ENCODE results near the gene ANO2.
A peak's percentile ranks its signal among the peaks of the same experiment; 100 is the strongest.
"Not testable (repeated sequence)": the region's sequence is repeated elsewhere in the genome, so short reads cannot be mapped to it uniquely, and the experiment has no call there.

Gene ANO2

DNA sequence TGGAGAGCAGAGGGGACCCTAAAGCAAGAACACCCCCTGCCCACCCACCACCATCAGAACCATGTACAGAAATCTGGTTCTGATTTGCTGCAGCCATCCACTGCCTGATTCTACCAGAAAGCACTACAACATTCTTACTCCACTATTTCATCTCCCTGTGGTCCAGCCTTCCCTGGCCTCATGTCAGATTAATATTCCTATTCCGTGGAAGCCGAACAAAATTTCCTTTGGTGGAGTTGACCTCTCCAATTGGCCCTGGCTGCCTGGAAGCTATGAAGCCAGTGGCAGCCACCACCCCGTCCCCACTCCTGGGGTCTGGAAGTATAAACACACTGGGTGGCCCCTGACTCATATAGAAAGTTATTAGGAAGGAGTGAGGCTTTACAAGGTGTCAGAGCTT is 60.2 kb downstream of the ANO2 start:
- no peak for DNase-seq

DNA sequence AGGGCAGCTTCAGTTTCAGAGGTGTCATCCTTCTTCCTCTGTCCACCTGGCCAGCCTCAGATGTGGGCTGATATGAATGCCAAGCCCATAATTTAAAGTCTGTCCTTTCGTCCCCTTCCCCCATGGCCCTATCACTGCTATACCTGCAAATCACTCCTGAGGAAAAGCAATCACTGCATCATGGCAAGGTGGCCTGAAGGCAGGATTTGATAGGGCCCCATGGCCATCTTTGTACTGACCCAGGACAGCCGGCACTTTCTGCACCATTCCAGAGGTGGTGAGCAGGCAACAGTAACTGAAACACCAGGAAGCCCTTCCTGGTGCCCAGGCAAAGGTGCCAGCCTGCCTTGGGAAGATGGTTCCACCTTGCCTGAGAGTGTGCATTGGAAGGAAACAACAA is 60.8 kb downstream of the ANO2 start:
- DNase-seq = no peak

DNA sequence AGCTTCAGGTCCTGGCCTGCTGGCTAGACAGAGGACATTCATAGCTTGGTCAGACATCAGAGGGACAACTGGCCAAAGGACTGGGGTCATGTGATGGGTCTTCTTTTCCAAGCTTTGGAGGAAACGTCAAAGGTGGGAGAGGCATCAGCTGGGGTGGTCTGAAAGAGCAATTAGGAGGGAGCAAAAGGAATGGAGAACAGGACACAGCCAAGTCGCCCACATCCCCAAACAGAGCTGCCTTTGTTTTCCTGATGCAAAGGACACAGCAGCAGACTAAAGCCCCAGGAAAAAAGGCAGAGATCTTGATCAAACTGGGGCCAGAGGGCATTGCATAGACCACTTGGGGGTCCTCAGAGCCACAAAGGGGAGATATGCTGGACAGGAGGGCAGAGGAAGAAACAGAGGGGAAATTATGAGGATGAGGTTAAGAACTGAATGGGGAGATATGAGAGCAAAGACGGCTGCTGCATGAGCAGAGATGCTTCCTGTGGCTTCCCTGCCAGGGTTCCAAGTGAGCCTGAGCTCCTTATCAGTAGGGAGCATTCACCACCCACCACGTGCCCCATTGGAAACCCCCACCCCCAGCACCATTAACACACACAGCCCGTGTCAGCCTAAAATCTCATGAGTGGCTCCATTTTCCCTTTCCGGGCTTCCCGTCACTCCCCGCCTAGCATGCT is 62.4 kb downstream of the ANO2 start:
- no peak for DNase-seq

DNA sequence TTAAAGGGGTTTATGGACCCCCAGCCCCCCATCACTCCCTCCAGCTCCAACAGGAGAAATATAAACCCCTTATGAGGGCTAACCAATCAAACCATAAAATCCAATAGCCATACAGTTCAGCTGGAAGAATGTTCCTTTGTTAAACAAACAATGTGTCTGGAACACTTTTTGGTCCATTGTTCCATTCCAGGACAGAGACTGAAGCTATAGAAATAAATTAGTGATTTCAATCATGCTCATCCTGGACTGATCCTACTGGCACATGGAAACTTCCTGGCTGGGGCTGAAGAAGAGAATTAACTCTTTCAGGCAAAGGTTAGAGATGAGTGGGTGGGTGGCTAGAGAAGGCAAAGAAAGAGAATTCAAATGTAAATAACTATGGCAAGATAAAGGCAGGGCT is 63.4 kb downstream of the ANO2 start:
- no peak for DNase-seq

DNA sequence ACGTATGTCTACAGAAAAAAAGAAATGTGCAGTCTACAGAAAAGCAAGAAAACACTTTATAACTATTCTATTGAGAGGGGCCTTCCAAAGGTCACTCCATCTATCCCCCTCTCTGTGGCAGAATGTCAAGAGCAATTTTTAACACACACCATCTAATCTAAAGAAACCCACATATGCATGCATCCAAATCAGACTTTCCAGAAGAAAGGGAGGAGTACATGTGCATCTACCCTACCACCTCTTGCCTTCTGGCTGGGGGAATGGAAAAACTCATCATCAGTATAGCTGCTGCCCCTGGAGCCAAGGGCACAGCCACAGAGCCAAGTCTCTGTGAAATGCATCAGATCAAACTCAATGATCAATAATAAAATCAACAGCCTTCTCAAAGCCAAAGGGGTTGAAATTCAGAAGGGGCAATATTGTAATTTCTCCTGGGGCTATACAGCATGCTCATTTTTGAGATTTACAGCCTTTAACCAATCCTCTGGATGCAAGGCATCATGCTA is 63.9 kb downstream of the ANO2 start:
- no peak for DNase-seq

DNA sequence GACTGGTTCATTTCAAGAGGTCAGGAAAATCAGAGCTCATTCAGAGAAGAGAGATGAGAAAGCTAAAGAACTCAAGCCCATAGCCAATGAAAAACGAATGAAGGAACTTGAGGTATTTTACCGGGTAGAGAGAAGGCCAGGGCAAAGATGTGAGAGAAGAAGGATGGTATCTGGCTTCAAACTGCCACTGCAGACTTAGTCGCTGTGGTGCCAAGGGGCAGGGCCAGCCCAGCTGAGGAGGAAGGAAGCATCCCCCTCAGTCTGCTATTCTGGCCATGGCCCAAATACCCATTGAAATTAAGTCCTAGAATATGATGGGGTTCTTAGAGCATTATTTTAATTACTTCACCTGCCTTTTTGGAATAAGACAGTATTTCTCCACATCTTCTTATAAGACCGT is 69.2 kb downstream of the ANO2 start:
- no peak for DNase-seq

DNA sequence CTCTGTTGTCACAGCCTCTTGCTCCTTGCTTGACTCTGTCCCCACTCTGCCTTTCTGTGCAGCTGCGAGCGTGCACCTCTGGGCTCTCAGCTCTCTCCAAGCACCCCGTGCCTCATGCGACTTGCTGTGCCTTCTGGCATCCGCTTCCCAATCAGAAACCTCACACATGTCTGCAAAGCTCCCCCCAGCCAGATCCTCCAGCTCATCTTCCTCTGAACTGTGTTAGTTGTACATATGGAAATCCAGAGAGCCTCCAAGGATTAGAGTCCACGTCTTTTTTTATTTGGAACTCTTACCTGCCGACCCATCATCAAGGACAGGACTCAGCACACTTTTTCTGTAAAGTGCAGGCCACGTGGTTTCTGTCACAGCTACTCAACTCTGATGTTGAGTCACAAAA is 70.5 kb downstream of the ANO2 start:
- no peak for DNase-seq

DNA sequence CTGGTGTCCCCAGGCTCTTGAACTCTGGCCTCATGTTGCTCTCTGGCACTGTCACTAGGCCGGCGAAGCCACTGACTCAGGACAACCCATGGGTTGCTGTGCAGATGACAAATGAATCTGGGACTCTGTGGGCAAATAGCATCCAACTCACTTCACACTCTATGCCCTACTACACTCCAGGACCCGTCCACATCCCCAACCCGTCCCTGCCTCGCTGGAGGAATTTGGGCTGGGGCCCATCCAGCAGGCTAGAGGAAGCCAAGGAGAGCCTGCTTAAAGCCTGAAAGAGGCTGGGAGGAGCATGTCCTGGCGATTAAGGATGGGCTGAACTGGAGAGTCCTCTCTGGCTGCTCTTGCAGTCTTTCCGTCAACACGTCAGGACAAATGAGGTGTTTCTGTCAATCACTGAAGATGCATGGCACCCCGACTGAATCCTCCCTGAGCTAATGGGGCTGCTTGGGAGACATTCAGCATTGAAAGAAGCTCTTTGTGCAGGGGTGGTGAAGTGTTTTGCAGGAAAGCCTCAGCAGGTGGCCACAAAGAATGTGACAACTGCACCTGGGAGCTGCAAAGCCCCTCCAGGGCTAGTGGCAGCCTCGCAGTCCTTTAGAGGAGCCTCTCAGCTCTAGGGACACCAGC is 71.7 kb downstream of the ANO2 start:
- no peak for DNase-seq

DNA sequence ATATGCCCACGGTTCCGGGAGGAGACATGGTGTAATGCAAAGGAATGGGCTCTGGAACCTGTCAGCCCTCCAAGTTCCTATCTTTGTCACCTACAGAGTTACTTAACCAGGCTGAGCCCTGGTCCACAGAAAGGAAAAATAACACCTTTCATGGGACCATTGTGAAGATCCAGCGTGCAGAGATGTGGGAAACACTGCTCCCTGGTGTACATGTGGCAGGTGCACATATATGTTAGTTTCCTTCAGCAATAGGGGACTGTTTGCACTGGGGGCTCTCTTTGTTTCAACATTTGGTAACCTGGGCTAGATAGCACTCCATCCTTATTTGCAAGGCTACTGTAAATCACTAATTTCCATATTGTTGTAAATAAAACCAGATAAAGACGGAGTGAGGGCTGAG is 72.3 kb downstream of the ANO2 start:
- no peak for DNase-seq

DNA sequence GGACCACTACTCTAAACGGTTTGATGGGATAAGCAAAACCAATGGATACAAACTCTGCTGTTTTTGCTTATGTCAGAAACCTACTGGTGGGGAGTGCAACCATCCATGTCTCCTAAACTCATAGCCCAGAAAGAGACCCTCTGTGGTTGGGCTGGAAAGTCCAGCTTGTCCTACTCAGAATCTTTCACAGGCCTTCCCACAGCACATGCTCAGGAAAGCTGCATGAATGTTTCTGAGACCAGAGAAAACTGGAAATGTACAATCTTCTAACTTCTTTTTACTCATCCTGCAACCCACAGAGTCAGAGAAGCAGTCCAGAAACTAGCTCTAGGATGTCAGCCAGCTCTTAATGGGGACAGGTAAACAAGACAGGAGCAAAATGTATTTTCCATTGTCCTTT is 73.3 kb downstream of the ANO2 start:
- no peak for DNase-seq

DNA sequence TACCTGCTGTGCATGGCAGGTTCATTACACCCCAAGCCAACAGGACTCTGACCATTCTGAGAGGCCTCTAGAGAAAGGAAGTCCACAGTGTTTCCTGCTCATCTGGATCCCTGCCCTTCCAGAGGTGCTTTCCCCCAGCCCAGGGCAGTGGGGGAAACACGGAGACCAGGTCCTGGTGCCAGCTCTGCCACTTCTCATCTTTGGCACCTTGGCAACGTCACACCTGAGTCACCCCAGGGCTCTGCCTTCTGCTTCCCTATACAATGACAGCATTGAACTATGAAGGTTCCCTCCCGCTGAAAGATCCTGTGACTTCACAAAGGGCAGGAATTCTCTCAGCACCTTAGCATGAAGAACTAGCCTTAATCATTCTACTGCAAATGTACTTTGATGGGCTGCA is 74.9 kb downstream of the ANO2 start:
- no peak for DNase-seq

DNA sequence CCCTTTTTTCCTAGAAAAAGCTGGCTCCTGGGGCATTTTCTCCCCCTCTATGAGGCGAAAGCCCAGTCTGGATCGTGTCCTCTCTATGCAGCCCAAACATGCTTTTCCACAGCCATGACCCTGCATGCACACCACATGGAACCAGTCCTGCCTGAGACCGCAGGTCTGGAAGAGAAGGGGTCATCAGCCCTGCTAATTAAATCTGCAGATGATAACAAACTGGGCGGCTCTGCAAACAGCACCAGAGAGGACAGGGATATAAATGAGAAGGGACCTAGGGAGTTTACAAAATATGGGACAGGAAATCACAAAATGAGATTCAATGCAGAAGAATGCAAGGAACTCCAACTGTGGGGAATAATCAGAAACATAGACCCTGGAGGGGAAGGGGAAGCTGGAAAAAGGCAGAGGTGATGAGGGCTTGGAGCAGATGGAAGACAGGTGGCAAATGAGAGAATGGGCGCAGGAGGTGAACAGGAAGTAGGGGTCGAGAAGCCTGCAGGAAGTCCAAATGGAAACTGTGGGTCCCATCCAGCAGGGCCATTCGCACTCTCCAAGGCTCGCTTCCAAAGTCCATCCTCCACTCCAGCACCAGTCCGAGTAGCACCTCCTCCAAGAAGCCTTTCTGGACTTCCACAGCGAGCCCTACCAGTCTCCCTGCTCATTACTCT is 76.3 kb downstream of the ANO2 start:
- DNase-seq = no peak

DNA sequence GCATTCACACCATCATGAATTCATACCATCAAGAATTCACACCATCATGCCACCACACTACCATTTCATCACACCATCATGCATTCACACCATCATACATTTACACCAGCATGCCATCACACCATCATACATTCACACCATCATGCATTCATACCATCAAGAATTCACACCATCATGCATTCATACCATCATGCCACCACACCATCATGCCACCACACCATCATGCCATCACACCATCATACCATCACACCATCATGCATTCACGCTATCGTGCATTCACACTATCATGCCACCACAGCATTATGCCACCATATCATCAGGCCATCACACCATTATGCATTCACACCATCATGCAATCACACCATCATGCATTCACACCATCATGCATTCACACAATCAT is 79.7 kb downstream of the ANO2 start:
- DNase-seq = no peak

DNA sequence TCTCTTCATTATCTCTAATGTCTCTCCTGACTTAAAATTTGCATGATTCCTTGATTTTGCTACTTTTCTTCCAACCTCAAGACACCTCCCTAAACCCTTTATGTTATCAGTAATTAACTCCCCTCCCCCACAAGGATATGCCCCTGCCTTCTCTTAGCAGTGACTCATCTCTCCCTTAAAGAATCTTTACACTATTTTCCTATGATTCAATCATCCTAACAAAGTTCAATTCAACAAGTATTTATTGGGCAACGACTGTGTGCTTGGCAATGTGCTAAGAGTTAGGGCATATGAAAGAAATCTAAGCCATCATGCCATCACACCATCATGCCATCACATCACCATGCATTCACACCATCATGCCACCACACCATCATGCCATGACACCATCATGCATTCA is 80.1 kb downstream of the ANO2 start:
- DNase-seq = no peak

DNA sequence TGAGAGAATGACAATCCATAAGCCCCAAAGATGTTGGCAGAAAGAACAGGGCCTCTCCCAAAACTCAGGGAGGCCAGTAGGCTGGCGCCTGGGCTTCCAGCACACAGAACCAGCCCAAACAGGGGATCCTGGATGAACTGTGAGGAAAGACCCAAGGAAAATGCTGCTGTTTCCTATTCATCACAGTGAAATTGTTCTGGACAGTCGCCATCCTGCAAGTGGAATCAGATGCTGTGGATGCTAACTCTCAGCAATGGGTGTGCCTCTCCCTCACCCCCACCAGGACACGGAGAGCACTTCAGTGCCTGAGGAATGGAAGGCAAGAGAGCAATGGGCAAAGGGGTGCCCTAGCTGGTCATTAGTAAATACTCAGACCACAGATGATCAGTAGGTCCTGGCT is 80.8 kb downstream of the ANO2 start:
- DNase-seq = no peak

DNA sequence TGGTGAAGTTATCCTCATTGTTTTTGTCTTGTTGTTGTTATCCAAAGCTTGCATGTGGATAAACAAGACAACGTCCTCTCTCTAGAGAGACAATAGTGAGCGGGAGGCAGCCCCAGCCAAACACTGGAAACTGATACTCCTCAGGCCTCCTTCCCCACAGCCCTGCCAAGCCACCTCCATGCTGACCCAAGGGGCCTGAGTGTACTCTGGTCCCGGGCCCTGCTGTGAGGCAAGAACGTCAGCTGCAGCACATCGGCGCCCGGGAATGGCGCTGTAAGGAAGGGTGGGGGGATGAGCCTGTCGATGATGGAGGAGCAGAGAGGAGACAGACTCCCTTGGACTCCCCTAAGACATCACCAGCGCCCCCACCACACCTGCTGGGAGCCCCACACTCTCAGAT is 83.6 kb downstream of the ANO2 start:
- DNase-seq = no peak

DNA sequence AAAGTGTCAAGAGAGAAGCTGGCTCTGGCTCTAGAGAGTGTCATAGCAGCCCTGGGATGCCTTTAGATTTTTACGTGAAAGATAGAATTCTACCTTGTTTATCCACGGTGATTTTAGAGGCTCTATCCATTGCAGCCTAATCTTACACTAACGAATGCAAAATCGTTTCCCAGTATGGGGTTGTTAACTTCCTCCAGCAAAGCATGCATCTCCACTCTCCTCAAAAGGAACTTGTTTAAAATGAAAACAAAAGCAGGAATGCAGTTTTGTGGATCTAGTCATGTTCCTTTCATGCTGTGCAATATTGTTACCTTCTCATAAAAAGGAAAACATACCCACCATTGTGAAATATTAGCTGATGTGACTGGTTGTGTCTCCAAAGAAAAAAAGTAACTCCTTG is 88.4 kb downstream of the ANO2 start:
- no peak for DNase-seq

DNA sequence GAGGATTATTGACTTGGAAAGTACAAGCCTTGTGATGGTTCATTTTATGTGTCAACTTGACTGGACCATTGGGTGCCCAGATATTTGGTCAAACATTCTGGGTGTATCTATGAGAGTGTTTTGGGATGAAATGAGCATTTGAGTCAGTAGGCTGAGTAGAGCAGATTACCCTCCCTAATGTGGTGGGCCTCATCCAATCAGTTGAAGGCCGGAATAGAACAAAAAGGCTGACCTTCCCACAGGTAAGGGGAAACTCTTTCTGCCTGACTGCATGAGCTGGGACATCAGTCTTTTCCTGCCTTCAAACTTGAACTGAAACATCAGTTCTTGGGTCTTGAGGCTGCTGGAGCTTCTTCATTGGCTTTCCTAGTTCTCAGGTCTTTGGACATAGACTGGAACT is 98.1 kb downstream of the ANO2 start:
- DNase-seq = no peak

DNA sequence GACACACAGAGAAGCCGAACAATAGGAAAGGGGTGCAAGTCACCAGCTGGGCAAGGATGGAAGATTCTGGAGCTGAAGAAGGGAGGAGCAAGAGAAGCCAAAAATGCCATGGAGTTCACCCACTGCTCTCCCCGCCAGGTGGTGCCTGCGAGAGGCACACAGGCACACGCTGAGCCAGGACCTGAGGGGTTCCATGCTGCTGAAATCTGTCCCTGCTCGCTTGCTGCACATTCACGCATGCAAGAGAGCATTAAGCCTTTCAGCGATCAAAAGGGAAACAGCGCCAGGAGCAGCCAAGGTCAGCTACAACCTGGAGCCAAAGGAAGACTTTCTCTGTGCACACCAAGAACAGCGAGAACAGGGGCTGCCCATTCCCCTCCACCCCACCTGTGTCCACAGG is 104.1 kb downstream of the ANO2 start:
- DNase-seq = no peak

DNA sequence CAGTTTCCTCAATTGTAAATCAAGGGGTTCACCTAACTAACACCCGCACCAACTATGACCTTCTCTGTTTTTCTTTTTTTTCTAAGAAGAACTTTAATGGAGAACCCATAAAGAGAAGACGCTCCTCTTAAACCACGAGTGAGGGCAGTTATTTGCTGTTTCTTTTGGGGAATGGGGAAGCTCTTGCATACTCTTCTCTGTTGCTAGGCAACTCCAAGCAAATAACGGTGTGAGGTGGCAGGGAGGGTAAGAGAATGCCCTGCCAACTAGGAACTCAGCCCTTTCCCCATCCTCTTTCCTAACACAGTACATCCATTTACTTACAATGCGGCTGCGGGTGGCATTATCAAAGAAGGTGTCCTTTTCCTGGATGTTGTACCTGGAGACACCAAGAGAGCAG is 114.9 kb downstream of the ANO2 start:
- no peak for DNase-seq

DNA sequence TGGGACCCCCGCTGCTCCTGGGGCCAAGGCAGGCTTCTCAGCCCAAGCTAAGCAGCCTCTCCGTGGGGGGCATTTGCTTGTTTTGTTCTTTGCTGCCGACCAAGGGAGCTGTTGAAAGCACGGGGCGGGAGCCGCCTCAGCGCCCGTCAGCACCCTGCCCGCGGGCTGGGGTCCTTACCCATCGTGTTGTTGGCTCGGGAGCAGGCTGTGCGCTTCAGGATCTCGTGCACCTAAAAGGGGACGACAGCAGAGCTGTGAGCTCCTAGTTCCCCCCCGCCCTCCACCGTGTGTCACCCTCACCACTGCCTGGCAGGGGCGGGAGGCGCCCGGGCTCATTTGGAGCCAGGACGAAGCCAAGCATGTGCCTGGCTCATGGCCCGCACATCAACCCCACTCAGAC is 117.5 kb downstream of the ANO2 start:
- no peak for DNase-seq

DNA sequence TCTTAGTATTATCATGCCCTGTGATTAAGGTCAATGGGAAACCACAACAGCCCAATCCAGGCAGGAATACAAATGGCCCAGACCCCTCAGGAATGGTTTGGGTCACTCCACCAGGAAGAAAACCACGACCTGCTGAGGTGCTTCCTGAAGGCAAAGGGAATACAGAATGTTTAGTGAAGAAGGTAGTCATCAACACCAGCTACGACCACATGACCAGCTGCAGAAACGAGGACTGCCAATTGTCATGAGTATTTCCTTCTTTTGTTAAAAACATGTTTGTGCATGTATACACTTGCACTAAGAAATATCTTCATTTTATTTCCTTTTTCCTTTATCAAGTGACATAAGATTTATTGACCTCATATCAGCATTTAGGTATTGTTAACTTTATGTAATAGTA is 119.3 kb downstream of the ANO2 start:
- DNase-seq = not testable (repeated sequence)

DNA sequence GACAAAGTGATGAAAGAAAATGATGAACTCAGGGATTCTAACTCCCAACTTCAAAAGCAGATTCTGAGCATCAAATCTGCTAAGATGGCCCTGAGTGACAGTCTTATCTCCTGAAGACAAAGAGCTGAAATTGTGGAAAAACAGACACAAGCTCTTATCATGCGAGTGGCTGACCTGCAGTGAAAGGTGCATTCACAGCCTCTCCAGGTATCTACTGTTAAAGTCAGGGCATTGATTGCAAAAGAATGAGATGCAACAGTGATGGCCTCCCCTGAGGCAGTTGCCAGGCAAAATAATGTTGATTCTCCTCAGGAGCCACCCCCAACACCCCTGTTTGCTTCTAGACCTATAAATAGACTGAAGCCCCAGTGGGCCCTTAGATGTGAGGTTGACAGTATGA is 126.2 kb downstream of the ANO2 start:
- DNase-seq = not testable (repeated sequence)

DNA sequence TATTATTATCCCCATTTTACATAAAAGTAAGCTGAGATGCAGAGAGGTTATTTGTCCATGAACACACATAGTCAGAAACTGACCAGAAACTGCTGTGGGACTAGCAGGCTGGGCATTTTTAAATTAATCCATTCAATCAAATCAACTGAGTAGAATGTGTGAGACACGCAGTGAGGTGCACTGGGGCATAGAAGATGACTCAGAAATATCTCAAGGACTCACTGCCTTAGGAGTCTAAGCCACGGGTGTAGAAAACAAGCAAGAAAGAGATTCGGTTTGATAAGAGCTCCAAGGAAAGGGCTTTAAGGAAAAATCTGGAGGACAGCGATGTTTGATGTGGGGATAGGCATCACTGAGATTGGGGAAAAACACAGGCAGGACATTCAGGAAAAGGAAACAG is 127.8 kb downstream of the ANO2 start:
- no peak for DNase-seq

DNA sequence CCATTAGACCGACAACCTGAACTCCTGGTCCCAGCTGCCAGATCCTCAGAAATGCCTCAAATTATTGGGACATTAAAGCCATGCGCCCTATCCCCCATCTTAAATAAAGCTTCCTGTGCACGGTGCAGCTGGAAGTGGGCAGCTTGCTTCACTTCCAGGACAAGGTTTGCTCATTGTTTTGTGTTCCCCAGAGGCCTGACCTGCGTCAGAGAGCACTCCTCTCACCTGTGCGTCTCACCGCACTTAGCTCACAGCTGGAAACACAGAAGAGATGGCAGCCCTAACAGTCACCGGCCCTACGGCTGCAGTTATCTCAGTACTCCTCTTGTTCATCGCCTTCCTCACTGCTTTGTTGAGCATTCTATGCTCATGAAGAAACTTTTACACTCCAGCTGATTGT is 135.5 kb downstream of the ANO2 start:
- peak; percentile 16 to 19 for DNase-seq

All from NCI-H187 (cell line).